ENCODE measurements around the gene BAG2. TPM values are rescaled to one million over a fixed set of nuclear protein-coding genes. Genes with fewer than 3 reads are reported as not detected.

The BAG2 gene
- total RNA-seq: 1 to 10 TPM; 1.4 to 3.7 TPM

GRCh38 chr6:57172136-57173055, at the start of gene BAG2:
BAG2 (plus strand) TSS chr6:57172326; CDS start chr6:57172698, 372 bp downstream.

GRCh38 chr6:57221936-57222742, 50.0 kb downstream of the BAG2 start, which contains the start of gene RAB23:
RAB23 (minus strand) TSS chr6:57222307; CDS start chr6:57210380, 11,927 bp downstream.

Other genes starting within 250 kb of the BAG2 start
- gene BEND6, start 217.2 kb upstream of the BAG2 start, total RNA-seq: 1 to 10 TPM in 1 of 2 donors, under 1 TPM in 1; 0.67 to 1.4 TPM
- gene KIAA1586, start 125.6 kb upstream of the BAG2 start, total RNA-seq: 1 to 10 TPM; 7.9 to 9.7 TPM
- 10 to 100 TPM; 44.7 to 53.6 TPM for gene ZNF451, start 82.1 kb upstream of the BAG2 start, total RNA-seq
- 10 to 100 TPM; 11.0 to 14.7 TPM for gene RAB23, start 50.0 kb downstream of the BAG2 start, total RNA-seq
- gene PRIM2, start 145.3 kb downstream of the BAG2 start, total RNA-seq: 10 to 100 TPM; 18.9 to 47.3 TPM

Measured in melanocyte of skin (primary cell).